Loucy (cell line): ENCODE results near the gene RGS11.

Experiments used
- CTCF ChIP-seq: fragments of 200-600 bp; sonication (generic); conservative IDR thresholded peaks from 2 replicates; pipeline ENCODE4 v1.5.1; 2014; ENCODE audit warnings: mild to moderate bottlenecking, antibody characterized with exemption, low read length
- EZH2phosphoT487 ChIP-seq: fragments of 200-600 bp; IDR thresholded peaks from 2 replicates; pipeline ENCODE4 v1.6.1; 2018; ENCODE audit warnings: antibody characterized with exemption, mild to moderate bottlenecking, moderate library complexity, borderline replicate concordance

GRCh38 chr16:234468-235305, 41.1 kb downstream of the RGS11 start, which contains the start of gene FAM234A:
- TF ChIP-seq CTCF = peak; percentile 43
- no peak for TF ChIP-seq EZH2phosphoT487
